ENCODE data around the gene CA4.

GRCh38 chr17:60167065-60167741 lies 17.4 kb downstream of the CA4 start:
- TF ChIP-seq CTCF (IDR thresholded peaks at IDR 0.05; ENCODE audit: poor library complexity) (no peak), EZH2phosphoT487 (IDR thresholded peaks at IDR 0.05; ENCODE audit: low read depth, severe bottlenecking, unreplicated experiment) (no peak), EZH2 (IDR thresholded peaks at IDR 0.05; ENCODE audit: borderline replicate concordance) (no peak)

All from hepatocyte (in vitro differentiated cells).